OCI-LY7 (cell line): ENCODE measurements around the gene CILP2. TPM values are rescaled to one million over a fixed set of nuclear protein-coding genes. Genes with fewer than 3 reads are reported as not detected.

ENCODE experiments used
- BruUV-seq: library from RNA; stranded (reverse); fragments of 400-500 nt; replicated peaks from 2 replicates; lab custom pipeline; 2021; lab: Mats Ljungman, UMichigan
- CTCF ChIA-PET: fragments of 300-600 bp; sonication (Branson Sonifier 250); formaldehyde crosslinking; loops from one replicate; lab custom pipeline; 2022; ENCODE audit warnings: antibody characterized with exemption; ENCODE audit not compliant: unreplicated experiment; lab: Charles Lee
- POLR2A ChIA-PET: fragments of 300-600 bp; sonication (Branson Sonifier 250); formaldehyde crosslinking; loops from one replicate; lab custom pipeline; 2022; ENCODE audit warnings: antibody characterized with exemption; lab: Charles Lee
- DNase-seq: peaks from one replicate; pipeline ENCODE4 v3.0.0-alpha.2; 2015; ENCODE audit warnings: low spot score
- H2AFZ ChIP-seq: fragments of 200-600 bp; sonication (generic), shearing (Covaris generic); 2 replicates; pipeline ENCODE4 v1.6.1; 2014; ENCODE audit warnings: mild to moderate bottlenecking, antibody characterized with exemption, low read length, moderate library complexity
- H3K27ac ChIP-seq: fragments of 200-600 bp; sonication (generic); 2 replicates; pipeline ENCODE4 v1.5.1; 2014; ENCODE audit warnings: mixed run types, low read depth, mild to moderate bottlenecking, moderate library complexity, low read length, inconsistent platforms; ENCODE audit not compliant: poor library complexity, severe bottlenecking
- H3K36me3 ChIP-seq: fragments of 200-600 bp; sonication (generic); 2 replicates; pipeline ENCODE4 v1.6.1; 2014; ENCODE audit warnings: mild to moderate bottlenecking, antibody characterized with exemption, low read length, moderate library complexity, mixed read lengths; ENCODE audit not compliant: insufficient read depth
- H3K4me1 ChIP-seq: fragments of 200-600 bp; sonication (generic); 2 replicates; pipeline ENCODE4 v1.5.1; 2014; ENCODE audit warnings: mild to moderate bottlenecking, low read length; ENCODE audit not compliant: insufficient read depth, poor library complexity, severe bottlenecking
- H3K4me2 ChIP-seq: fragments of 200-600 bp; sonication (generic); 2 replicates; pipeline ENCODE4 v1.6.1; 2014; ENCODE audit warnings: mild to moderate bottlenecking, low read length
- H3K4me3 ChIP-seq: fragments of 200-600 bp; sonication (generic); 2 replicates; pipeline ENCODE4 v1.5.1; 2014; ENCODE audit warnings: mild to moderate bottlenecking, low read depth, low read length; ENCODE audit not compliant: poor library complexity, severe bottlenecking
- H3K79me2 ChIP-seq: fragments of 200-600 bp; sonication (generic); 2 replicates; pipeline ENCODE4 v1.6.1; 2016; ENCODE audit warnings: low read depth, mild to moderate bottlenecking, low read length, moderate library complexity, mixed read lengths; ENCODE audit not compliant: insufficient read depth
- H3K9me2 ChIP-seq: fragments of 200-600 bp; sonication (generic); 2 replicates; pipeline ENCODE4 v1.6.1; 2016; ENCODE audit warnings: mild to moderate bottlenecking, low read length, mixed read lengths; ENCODE audit not compliant: insufficient read depth
- H3K9me3 ChIP-seq: fragments of 200-600 bp; sonication (generic); 2 replicates; pipeline ENCODE4 v1.6.1; 2014; ENCODE audit warnings: mild to moderate bottlenecking, mixed run types, low read length, mixed read lengths
- H4K20me1 ChIP-seq: fragments of 200-600 bp; sonication (generic); 2 replicates; pipeline ENCODE4 v1.6.1; 2014; ENCODE audit warnings: mild to moderate bottlenecking, antibody characterized with exemption, low read length, moderate library complexity, mixed read lengths; ENCODE audit not compliant: insufficient read depth
- EZH2phosphoT487 ChIP-seq: fragments of 200-600 bp; sonication (generic); IDR thresholded peaks from 2 replicates; pipeline ENCODE4 v1.6.1; 2018; ENCODE audit warnings: low read depth, borderline replicate concordance, mild to moderate bottlenecking, mixed run types, antibody characterized with exemption, low read length, moderate library complexity, mixed read lengths
- intact Hi-C: fragments of 100-400 bp; cut with micrococcal nuclease; formaldehyde crosslinking; loops from one replicate; pipeline ENCODE4 v1.10.0; 2022; ENCODE audit not compliant: unreplicated experiment
- total RNA-seq, 2 experiments: library from RNA; depleted of rRNA in 1 of 2; stranded (reverse); fragments of >200 nt in 1 of 2; shearing (Covaris generic) in 1 of 2; gene quantifications; 2 replicates each; pipeline ENCODE4 v1.2.3, GENCODE V29; 2014 to 2022
- TF ChIP-seq, protein P1 (sequence below): fragments of 200-600 bp; sonication (generic); conservative IDR thresholded peaks from 2 replicates; pipeline ENCODE4 v1.5.1; 2014; ENCODE audit warnings: mild to moderate bottlenecking, antibody characterized with exemption, low read length, moderate library complexity, mixed read lengths

Gene CILP2
- total RNA-seq, 2 experiments from 2014 or later, result 0.19 to 0.51 TPM

DNA sequence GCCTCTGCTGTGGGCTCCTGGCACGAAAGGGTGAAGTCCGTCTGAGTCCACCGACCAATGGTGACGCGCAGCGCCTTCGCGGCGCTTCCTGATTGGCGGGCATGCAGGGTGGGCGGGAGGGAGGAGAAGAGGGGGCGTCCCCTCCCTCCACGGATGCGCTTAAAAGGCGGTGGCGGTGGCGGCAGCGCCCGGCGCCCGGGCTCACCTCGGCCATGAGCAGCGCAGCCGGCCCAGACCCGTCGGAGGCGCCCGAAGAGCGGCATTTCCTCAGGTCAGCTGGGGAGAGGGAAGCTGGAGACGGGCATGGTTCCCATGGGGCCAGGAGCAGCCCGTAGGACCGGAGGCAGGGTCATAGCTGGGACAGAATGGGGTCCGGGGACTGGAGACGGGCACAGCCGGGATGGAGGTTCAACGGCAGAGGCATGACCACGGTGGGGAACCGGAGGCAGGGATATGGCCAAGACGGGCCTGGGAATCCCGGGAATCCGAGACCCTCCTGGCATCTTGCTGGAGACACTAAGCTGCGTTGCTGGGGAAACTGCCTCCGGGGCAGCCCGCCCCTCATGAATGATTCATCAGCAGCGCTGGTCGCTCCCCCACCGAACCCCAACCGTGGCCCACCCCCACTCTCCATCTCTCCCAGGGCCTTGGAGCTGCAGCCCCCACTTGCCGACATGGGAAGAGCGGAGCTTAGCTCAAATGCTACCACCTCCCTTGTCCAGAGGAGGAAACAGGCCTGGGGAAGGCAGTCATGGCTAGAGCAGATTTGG is 9.2 kb upstream of the CILP2 start, which contains the start of gene YJEFN3:
Gene YJEFN3, plus strand, starts transcription at position 191 of the 770 bp plus-strand sequence. Its CDS starts 22 bp downstream, at position 213.
- CTCF ChIA-PET, result interaction anchor here (0.6 kb wide), 1 partner anchor 24 kb away, joined by 3 read pairs; no protein-coding TSS in a partner anchor
- Histone ChIP-seq H3K9me3 (no peaks in the 10 kb centered on the region), H3K79me2 (peaks cover 19% of the 10 kb centered on the region), H3K9me2 (no peaks in the 10 kb centered on the region), H3K4me1 (peaks cover 36% of the 10 kb centered on the region), H3K27ac (no peak within 1 kb of the TSS), H3K36me3 (peaks cover 54% of the 10 kb centered on the region), H3K4me2 (no peak within 1 kb of the TSS), H4K20me1 (no peaks in the 10 kb centered on the region), H3K4me3 (no peak within 1 kb of the TSS), H2AFZ (no peak within 1 kb of the TSS)
- BruUV-seq, result no TSS peak
- intact Hi-C loops, result no loop called here
- no peak for TF ChIP-seq EZH2phosphoT487
- TF ChIP-seq, protein P1, sequence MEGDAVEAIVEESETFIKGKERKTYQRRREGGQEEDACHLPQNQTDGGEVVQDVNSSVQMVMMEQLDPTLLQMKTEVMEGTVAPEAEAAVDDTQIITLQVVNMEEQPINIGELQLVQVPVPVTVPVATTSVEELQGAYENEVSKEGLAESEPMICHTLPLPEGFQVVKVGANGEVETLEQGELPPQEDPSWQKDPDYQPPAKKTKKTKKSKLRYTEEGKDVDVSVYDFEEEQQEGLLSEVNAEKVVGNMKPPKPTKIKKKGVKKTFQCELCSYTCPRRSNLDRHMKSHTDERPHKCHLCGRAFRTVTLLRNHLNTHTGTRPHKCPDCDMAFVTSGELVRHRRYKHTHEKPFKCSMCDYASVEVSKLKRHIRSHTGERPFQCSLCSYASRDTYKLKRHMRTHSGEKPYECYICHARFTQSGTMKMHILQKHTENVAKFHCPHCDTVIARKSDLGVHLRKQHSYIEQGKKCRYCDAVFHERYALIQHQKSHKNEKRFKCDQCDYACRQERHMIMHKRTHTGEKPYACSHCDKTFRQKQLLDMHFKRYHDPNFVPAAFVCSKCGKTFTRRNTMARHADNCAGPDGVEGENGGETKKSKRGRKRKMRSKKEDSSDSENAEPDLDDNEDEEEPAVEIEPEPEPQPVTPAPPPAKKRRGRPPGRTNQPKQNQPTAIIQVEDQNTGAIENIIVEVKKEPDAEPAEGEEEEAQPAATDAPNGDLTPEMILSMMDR, result no peak
- no peak for DNase-seq
- POLR2A ChIA-PET, result interaction anchor here (0.6 kb wide), 1 partner anchor 368 kb away, joined by 3 read pairs; no protein-coding TSS in a partner anchor

DNA sequence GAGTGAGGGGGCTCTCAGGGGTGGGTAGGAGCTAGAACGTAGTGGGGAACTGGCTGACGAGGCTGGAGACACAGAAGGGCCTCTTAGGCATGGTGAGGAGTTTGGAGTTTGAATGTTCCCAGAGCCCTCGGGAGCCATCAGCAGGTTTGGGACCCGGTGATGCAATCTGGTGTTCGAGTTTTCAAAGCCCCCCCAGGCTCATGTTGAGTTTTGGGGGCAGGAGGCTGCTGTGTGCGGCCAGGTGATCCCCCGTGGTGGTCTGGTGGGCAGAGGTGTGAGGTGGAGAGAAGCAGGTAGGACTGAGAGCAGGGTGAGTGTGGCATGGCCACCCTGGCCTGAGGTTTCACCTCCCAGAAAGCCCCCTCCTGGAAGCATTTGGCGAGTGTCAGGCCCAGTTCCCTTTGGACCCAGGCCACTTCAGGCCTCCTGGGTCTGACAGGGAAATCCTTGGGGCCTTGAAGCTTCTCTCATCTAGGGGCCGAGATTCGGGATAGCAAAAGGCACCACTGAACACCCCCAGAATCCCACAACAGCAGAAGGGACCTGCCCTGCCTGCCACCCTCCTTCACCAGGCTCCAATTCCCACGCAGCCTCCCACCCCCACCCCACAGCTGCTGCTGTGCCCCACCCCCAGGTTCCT is 8.2 kb upstream of the CILP2 start:
- TF ChIP-seq EZH2phosphoT487, result no peak
- TF ChIP-seq, protein P1, result no peak
- Histone ChIP-seq H3K9me3 (no peaks in the 10 kb centered on the region), H3K4me1 (peaks cover 26% of the 10 kb centered on the region), H4K20me1 (no peaks in the 10 kb centered on the region), H2AFZ (no peak overlapping the region), H3K27ac (no peak overlapping the region), H3K4me3 (no peak overlapping the region), H3K4me2 (no peak overlapping the region), H3K79me2 (peaks cover 9% of the 10 kb centered on the region; the same call in 1 of the 2 replicates), H3K9me2 (no peaks in the 10 kb centered on the region), H3K36me3 (peaks cover 54% of the 10 kb centered on the region)
- DNase-seq, result no peak
- ChIA-PET CTCF (interaction anchor here (0.6 kb wide), 1 partner anchor 23 kb away, joined by 3 read pairs; no protein-coding TSS in a partner anchor), POLR2A (interaction anchor here (1.0 kb wide), 1 partner anchor 23 kb away, joined by 5 read pairs; no protein-coding TSS in a partner anchor)
- intact Hi-C loops, result loop anchor here (10.0 kb wide), 1 partner anchor 215 kb away; no protein-coding TSS in a partner anchor
- no TSS peak for BruUV-seq
